Peyer's patch (tissue), 4 donors: ENCODE measurements around the gene BPHL.

Source experiments
- POLR2A ChIP-seq, 2 donors: fragments of 450-650 bp; IDR thresholded peaks; one replicate each; pipeline ENCODE4 v1.5.1; 2017; ENCODE audit warnings: antibody characterized with exemption in 2 of 2, mild to moderate bottlenecking in 2 of 2, moderate library complexity in 2 of 2
- TF ChIP-seq, protein P1 (sequence below), 6 experiments: fragments of 450-650 bp in 4 of 6; fragments of 200-600 bp in 2 of 6; sonication (generic) in 1 of 6; IDR thresholded peaks; one replicate each; pipeline ENCODE4 v1.5.1; 2017 to 2019; ENCODE audit warnings: antibody characterized with exemption in 6 of 6, mild to moderate bottlenecking in 3 of 6, moderate library complexity in 1 of 6

DNA sequence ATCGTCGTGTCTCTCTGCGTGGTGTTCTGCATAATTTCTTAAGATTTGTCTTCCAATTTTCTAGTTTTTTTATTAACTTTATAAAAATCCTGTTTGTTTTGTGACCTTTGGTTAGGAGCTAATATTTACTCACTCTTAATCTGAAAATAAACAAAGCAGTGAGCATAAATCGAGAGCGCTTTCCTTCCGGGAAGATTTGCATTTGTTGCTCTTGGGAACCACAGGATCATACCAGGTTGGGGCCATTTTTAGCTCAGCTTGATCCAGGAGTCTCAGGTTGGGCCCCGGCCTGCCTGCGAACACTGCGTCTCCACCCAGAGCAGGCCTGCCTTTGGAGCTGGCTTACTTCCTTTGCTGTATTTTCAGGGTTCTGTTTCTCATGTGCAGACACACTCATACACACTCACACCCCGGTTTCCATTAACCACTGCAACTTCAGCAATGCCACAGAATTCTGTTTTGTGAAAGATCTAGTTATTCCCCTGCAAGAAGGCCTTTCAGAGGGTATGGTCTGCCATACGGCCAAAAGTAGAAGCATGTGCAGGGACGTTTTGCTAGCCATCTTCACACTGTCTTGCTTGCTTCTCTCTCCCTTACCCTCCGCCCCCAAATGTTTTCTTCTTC lies 17.3 kb downstream of the BPHL start:
- TF ChIP-seq POLR2A (IDR thresholded peaks at IDR 0.05), result no peak
- TF ChIP-seq, protein P1, sequence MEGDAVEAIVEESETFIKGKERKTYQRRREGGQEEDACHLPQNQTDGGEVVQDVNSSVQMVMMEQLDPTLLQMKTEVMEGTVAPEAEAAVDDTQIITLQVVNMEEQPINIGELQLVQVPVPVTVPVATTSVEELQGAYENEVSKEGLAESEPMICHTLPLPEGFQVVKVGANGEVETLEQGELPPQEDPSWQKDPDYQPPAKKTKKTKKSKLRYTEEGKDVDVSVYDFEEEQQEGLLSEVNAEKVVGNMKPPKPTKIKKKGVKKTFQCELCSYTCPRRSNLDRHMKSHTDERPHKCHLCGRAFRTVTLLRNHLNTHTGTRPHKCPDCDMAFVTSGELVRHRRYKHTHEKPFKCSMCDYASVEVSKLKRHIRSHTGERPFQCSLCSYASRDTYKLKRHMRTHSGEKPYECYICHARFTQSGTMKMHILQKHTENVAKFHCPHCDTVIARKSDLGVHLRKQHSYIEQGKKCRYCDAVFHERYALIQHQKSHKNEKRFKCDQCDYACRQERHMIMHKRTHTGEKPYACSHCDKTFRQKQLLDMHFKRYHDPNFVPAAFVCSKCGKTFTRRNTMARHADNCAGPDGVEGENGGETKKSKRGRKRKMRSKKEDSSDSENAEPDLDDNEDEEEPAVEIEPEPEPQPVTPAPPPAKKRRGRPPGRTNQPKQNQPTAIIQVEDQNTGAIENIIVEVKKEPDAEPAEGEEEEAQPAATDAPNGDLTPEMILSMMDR (IDR thresholded peaks at IDR 0.05), result no peak
